Kidney (tissue), 14 donors: ENCODE measurements around the gene ZBP1. TPM values are rescaled to one million over a fixed set of nuclear protein-coding genes. Genes with fewer than 3 reads are reported as not detected.

Source experiments
- DNase-seq, 5 donors: peaks; one replicate each; pipeline ENCODE4 v3.0.0-alpha.2; 2013 to 2020
- FAIRE-seq: peaks from 2 replicates; lab custom pipeline; 2012; peaks lifted over from hg19 to GRCh38; lab: Jason Lieb, UNC
- H3K27ac ChIP-seq, 2 donors: one replicate each; pipeline ENCODE4 v1.7.0; 2013; ENCODE audit warnings: low read depth in 2 of 2, low read length in 2 of 2, inconsistent platforms in 1 of 2
- H3K27me3 ChIP-seq: one replicate; pipeline ENCODE4 v1.7.1; 2013; ENCODE audit warnings: low read length, inconsistent platforms; ENCODE audit not compliant: control insufficient read depth, insufficient read depth
- H3K36me3 ChIP-seq, 3 donors: one replicate each; pipeline versions ENCODE4 v1.7.0 to v1.7.1; 2013; ENCODE audit warnings: low read length in 3 of 3, control low read depth in 1 of 3, inconsistent platforms in 1 of 3; ENCODE audit not compliant: insufficient read depth in 3 of 3, control insufficient read depth in 2 of 3
- H3K4me1 ChIP-seq, 3 donors: one replicate each; pipeline versions ENCODE4 v1.7.0 to v1.7.1; 2013; ENCODE audit warnings: low read length in 3 of 3, inconsistent platforms in 1 of 3, low read depth in 1 of 3; ENCODE audit not compliant: control insufficient read depth in 2 of 3, insufficient read depth in 2 of 3
- H3K4me3 ChIP-seq, 3 donors: one replicate each; pipeline versions ENCODE4 v1.7.0 to v1.8.1; 2013; ENCODE audit warnings: low read length in 3 of 3, control low read depth in 1 of 3, inconsistent platforms in 1 of 3
- H3K9ac ChIP-seq, 3 donors: one replicate each; pipeline versions ENCODE4 v1.7.0 to v1.7.1; 2013; ENCODE audit warnings: low read length in 3 of 3, control low read depth in 1 of 3, inconsistent platforms in 1 of 3
- H3K9me3 ChIP-seq, 3 donors: one replicate each; pipeline versions ENCODE4 v1.7.0 to v1.7.1; 2013; ENCODE audit warnings: low read length in 3 of 3, control low read depth in 1 of 3, inconsistent platforms in 1 of 3; ENCODE audit not compliant: control insufficient read depth in 2 of 3, insufficient read depth in 1 of 3
- intact Hi-C: fragments of 100-400 bp; cut with DNase I; formaldehyde crosslinking; loops from one replicate; pipeline ENCODE4 v1.11.1; 2022
- polyA plus RNA-seq: library from polyadenylated mRNA; stranded (reverse); fragments of 350-450 nt; fragmentation: Illumina TruSeq; extraction: RNeasy Lipid Tissue Mini Kit (QIAGEN cat#74804); gene quantifications from one replicate; pipeline ENCODE4 v1.2.3, GENCODE V29; 2014; ENCODE audit warnings: low read depth, low replicate concordance; ENCODE audit not compliant: insufficient read depth
- total RNA-seq: library from RNA; stranded (reverse); fragmentation: NEBNext Ultra II Directional; extraction: Animal tissue kit (Norgen Biotek cat#: 25700); gene quantifications from one replicate; pipeline ENCODE4 v1.2.1, GENCODE V29; 2021
- TF ChIP-seq, protein P1 (sequence below): IDR thresholded peaks from 3 replicates; pipeline ENCODE4 v1.5.1; 2012; ENCODE audit warnings: mild to moderate bottlenecking, moderate library complexity, borderline replicate concordance; ENCODE audit not compliant: insufficient read depth; ENCODE audit errors: extremely low read depth
- donor health status: control.
- donor health status: control.
- donor health status: control.
- donor health status: control.
- donor health status: control.
- donor health status: DM: yes; HTN: yes; CAD: no.
- donor health status: Normal renal cell carcinoma (clear cell type).

Gene ZBP1
- total and polyA plus RNA-seq, 2 donors from 2014 or later, result 3.7 TPM; not detected in 1

GRCh38 chr20:57622201-57622570 is 2.0 kb upstream of the ZBP1 start:
- intact Hi-C loops, result no loop called here
- peaks cover 0 to 5% (median 3%) of the 10 kb centered on the region in 3 donors for H3K9me3 ChIP-seq
- TF ChIP-seq, protein P1, sequence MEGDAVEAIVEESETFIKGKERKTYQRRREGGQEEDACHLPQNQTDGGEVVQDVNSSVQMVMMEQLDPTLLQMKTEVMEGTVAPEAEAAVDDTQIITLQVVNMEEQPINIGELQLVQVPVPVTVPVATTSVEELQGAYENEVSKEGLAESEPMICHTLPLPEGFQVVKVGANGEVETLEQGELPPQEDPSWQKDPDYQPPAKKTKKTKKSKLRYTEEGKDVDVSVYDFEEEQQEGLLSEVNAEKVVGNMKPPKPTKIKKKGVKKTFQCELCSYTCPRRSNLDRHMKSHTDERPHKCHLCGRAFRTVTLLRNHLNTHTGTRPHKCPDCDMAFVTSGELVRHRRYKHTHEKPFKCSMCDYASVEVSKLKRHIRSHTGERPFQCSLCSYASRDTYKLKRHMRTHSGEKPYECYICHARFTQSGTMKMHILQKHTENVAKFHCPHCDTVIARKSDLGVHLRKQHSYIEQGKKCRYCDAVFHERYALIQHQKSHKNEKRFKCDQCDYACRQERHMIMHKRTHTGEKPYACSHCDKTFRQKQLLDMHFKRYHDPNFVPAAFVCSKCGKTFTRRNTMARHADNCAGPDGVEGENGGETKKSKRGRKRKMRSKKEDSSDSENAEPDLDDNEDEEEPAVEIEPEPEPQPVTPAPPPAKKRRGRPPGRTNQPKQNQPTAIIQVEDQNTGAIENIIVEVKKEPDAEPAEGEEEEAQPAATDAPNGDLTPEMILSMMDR, result no peak
- H3K27me3 ChIP-seq, result no peaks in the 10 kb centered on the region
- H3K9ac ChIP-seq, result no peak overlapping the region
- no peak overlapping the region for H3K4me3 ChIP-seq
- no peaks in the 10 kb centered on the region for H3K4me1 ChIP-seq
- H3K36me3 ChIP-seq, result no peaks in the 10 kb centered on the region
- FAIRE-seq (no peak), DNase-seq (peak in 1 of 5 donors; percentile 38)
- H3K27ac ChIP-seq, result no peak overlapping the region

- FAIRE-seq (no peak), DNase-seq (peak in 1 of 5 donors; percentile 47)
- TF ChIP-seq, protein P1, result no peak
- Histone ChIP-seq H3K4me3 (no peak overlapping the region), H3K27me3 (no peaks in the 10 kb centered on the region), H3K9me3 (peaks cover 0 to 5% (median 3%) of the 10 kb centered on the region in 3 donors), H3K4me1 (no peaks in the 10 kb centered on the region), H3K9ac (no peak overlapping the region), H3K27ac (no peak overlapping the region), H3K36me3 (no peaks in the 10 kb centered on the region)
- intact Hi-C loops, result no loop called here
Observed at GRCh38 chr20:57621421-57622200, 1.4 kb upstream of the ZBP1 start.

DNA sequence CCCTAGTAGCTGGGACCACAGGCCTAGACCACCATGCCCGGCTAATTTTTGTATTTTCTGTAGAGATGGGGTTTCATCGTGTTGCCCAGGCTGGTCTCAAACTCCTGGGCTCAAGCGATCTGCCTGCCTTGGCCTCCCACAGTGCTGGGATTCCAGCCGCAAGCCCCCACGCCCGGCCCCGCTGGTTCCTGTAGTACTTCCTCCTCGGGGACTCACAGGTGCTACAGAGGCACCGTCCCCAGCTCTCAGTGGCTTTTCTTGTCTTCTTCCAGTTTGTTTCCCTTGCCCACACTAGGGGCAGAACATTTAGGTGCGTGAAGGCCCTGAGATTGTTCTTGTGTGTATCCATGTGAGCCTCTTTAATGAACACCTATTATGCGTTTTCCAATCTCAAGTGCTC is 773 bp upstream of the ZBP1 start:
- Histone ChIP-seq H3K9me3 (peaks cover 0 to 5% (median 3%) of the 10 kb centered on the region in 3 donors), H3K27me3 (no peaks in the 10 kb centered on the region), H3K36me3 (no peaks in the 10 kb centered on the region), H3K4me3 (no peak overlapping the region), H3K27ac (no peak overlapping the region), H3K9ac (no peak overlapping the region), H3K4me1 (no peaks in the 10 kb centered on the region)
- FAIRE-seq (no peak), DNase-seq (peak in 1 of 5 donors; percentile 53)
- TF ChIP-seq, protein P1, result no peak
- intact Hi-C loops, result no loop called here
